Stimulated activated CD4-positive, alpha-beta T cell treated with anti-CD3 and anti-CD28 coated beads, Interleukin-4, amount 100 ng/mL, for 24 hours (primary cell): ENCODE measurements around the gene CALCA.
A peak's percentile ranks its signal among the peaks of the same experiment; 100 is the strongest.
"Not testable (repeated sequence)": the region's sequence is repeated elsewhere in the genome, so short reads cannot be mapped to it uniquely, and the experiment has no call there.

Source experiments
- DNase-seq: peaks from one replicate; pipeline ENCODE4 v3.0.0-alpha.2; 2020

The CALCA gene

GRCh38 chr11:14971865-14972580 is at the start of gene CALCA:
Gene CALCA (minus strand): TSS chr11:14972351. CDS start chr11:14971192, 1,159 bp downstream.
- no peak for DNase-seq

GRCh38 chr11:15016200-15016599 is 44.0 kb upstream of the CALCA start:
- DNase-seq: no peak

GRCh38 chr11:15011776-15012345 is 39.7 kb upstream of the CALCA start:
- no peak for DNase-seq

GRCh38 chr11:15010865-15011264 is 38.7 kb upstream of the CALCA start:
- no peak for DNase-seq

- DNase-seq: peak; percentile 6
Measured at GRCh38 chr11:15006139-15006759, 34.1 kb upstream of the CALCA start.

GRCh38 chr11:14988133-14988532 is 16.0 kb upstream of the CALCA start:
- DNase-seq: not testable (repeated sequence)

GRCh38 chr11:14981507-14981906 is 9.4 kb upstream of the CALCA start:
- no peak for DNase-seq

- no peak for DNase-seq
Measured at GRCh38 chr11:14980854-14981253, 8.7 kb upstream of the CALCA start.

GRCh38 chr11:14977101-14977880 is 5.1 kb upstream of the CALCA start:
- no peak for DNase-seq

GRCh38 chr11:14975252-14975587 is 3.1 kb upstream of the CALCA start:
- no peak for DNase-seq

- peak; percentile 63 for DNase-seq
Measured at GRCh38 chr11:14974515-14975251, 2.5 kb upstream of the CALCA start.

GRCh38 chr11:14973621-14974514 is 1.7 kb upstream of the CALCA start:
- DNase-seq: peak; percentile 30

GRCh38 chr11:14972581-14973495 is 687 bp upstream of the CALCA start:
- DNase-seq: no peak

- DNase-seq: peak; percentile 62
Measured at GRCh38 chr11:14969901-14970323, 2.2 kb downstream of the CALCA start.

- DNase-seq: no peak
Measured at GRCh38 chr11:14967581-14968243, 4.4 kb downstream of the CALCA start.

GRCh38 chr11:14956111-14956510 is 16.0 kb downstream of the CALCA start:
- DNase-seq: no peak

- no peak for DNase-seq
Measured at GRCh38 chr11:14954581-14954980, 17.6 kb downstream of the CALCA start.

GRCh38 chr11:14953904-14954303 is 18.2 kb downstream of the CALCA start:
- no peak for DNase-seq

- no peak for DNase-seq
Measured at GRCh38 chr11:14949437-14950147, 22.6 kb downstream of the CALCA start.
